Measurements from ENCODE around the gene DUXB.
A peak's percentile ranks its signal among the peaks of the same experiment; 100 is the strongest.

DUXB gene, protein sequence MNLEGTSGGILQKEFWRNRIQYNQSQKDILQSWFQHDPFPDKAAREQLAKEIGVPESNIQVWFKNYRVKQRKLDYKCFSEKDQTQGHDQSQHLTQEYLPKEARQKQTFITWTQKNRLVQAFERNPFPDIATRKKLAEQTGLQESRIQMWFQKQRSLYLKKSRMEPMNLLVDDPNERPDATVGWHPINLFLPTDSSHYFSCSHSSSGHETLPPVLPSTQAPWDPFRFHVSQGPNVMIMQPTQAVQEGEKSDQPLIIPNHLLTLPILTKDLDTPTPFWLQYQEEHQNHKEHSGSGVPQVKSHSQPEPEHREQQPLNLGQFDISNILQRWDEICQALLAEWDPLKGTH

DNA sequence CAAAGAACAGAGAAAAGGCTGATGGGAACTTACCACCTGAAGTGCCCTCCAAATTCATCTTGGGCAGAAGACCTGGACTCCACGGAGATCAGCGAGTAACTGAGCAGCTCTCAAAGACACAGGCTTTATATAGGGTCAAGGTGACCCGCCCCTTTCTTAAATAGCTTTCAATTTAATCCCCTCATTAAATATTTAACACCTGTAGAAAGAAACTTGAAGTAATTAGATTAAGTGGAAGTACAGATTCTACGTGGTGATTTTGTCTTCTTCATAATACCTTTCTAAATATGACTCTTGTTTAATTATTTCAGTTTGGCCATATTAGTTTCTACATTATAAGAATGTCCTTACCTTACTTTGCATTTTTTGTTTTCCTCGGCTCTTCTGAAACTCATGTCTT is at the start of gene DUXB:
DUXB (minus strand) TSS at position 101 of the 400 bp plus-strand sequence; CDS start at position 58, 43 bp downstream.
- DNase-seq (ENCODE audit: low spot score) = no peak

DNA sequence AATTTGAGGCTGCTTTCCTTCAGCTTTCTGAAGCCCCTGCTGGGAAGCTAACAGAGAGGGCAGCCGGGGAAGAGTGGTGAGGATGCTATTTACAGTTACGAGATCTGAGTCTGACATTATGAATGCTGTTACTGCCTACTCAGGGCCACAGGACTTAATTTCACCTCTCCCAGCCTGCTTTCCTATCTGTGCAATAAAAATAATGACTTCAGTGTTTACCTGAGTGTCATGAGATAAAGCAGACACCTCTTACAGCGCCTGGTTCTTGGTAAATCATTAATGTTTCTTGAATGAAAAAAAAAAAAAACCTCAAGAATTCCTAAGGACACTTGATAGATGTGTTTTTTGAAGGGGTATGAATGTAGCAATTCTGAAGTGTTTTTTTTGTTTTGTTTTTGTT is 49.3 kb upstream of the DUXB start:
- no peak for DNase-seq (ENCODE audit: low spot score)

DNA sequence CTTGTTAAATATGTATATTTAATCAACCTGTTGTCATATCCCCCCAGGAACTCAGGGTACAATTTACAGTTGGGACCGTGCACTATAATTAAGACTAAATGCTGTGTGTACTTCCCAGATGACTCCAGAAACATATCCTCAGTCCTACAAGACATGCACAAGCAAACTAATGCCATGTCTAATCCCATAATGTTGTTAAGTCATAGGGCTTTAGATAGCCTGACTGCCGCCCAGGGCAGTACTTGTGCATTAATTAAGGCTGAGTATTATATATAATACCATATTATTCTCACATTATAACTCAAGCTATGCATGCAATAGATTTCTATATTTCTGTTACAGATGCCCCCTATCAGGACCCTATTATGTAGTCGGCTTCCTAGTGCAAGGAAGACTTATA is 45.1 kb upstream of the DUXB start:
- DNase-seq (ENCODE audit: low spot score) = no peak

DNA sequence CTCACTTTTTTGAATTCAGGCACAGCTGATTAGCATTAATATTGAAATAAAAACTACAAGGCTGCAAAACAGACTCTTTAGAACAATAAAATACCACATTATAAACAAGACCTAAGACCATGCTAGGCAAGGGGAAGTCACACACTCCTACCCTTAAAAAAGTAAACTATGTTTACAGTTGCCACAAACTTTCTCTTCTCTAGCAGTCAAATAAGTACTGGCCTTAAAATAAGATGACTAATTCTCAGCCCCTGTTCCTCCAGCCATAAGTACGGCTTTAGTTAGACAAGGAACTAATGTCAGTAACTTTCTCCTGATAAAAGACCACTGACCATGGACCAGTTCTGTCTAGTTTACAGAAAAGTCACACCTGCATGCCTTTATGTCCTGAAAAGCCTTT is 44.6 kb upstream of the DUXB start:
- no peak for DNase-seq (ENCODE audit: low spot score)

DNA sequence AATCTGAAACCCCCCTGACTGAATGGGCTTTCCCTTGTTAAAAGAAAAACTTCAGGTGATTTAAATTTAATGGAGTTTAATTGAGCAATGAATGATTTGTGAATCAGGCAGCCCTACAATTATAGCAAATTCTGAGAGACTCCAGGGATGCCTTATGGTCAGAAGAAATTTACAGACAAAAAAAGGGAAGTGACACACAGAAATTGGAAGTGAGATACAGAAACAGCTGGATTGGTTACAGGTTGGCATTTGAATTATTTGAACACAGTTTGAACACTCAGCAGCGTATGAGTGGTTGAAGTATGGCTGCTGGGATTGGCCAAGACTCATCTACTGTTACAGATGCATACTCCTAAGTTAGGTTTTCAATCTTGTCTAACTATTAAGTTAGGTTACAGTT is 44.0 kb upstream of the DUXB start:
- DNase-seq (ENCODE audit: low spot score) = no peak

DNA sequence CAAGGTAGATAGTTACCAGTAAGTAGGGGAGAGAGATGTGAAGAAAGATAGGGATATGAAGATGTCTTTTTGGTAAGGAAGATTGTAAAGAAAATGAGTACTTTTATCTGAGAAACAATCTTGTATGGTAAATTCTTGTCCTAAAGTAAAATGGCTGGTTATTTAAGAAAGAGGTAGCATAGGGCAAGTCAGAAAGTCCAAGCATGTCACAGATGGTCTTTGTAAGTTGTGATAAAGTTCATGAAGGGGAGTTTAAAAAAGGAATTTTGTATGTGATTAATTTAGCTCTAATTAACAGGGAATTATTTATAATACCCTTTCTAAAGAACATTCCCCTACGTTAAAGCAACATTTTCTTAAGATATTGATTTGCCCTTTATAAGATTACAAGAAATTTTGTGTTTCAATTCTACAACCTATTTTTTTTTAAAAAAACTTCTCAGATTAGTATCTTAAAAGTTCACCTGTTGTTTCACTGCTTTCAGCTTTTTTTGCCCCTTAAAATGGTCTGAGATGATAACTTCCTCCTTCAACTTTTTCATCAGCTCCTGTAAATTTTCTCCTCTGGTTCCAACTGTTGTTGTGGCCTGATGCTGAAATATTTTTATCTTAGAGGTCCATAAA is 41.3 kb upstream of the DUXB start:
- DNase-seq (ENCODE audit: low spot score) = no peak

DNA sequence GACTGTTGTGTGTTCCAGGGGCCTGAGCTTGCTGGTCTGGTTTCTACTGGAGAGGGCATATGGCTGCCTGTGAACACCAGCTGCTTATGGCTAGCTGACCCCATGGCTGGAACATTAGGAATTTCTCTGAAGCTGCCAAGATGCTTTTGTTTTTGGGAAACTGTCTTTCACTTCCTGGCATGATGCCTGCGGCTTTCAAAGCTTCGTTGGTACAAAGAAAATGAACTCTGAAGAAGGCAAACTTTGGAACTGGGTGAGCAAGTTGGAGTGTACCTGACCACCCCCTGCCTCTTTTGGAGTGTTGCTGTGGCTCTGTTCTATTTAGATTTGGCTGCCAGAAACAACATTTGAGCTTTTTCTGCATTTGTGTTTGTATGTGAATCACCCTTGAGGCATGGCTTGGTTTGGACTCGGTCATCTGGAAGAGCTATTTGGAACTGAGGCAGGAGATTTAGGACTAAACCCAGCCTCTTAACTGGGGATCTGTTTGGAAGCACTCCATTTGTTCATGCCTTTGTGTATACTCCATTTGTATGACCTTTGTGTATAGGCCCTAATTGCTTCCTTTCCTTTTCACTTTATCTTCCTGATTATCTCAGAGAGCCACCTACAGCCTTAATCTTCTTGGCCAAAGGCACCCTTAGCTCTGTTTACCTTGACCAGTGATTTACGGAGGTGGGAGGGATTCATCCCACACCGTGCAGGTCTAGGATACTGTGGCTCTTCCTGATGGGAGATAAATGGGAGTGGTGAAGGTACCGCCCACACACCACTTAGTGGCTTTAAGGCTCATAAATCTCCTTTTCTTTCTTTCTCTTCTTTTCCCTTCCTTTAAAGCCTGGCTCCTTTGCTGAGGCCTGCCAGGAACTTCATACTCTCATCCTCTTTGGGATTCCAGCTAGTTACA is 32.3 kb upstream of the DUXB start:
- DNase-seq (ENCODE audit: low spot score) = peak; percentile 80

DNA sequence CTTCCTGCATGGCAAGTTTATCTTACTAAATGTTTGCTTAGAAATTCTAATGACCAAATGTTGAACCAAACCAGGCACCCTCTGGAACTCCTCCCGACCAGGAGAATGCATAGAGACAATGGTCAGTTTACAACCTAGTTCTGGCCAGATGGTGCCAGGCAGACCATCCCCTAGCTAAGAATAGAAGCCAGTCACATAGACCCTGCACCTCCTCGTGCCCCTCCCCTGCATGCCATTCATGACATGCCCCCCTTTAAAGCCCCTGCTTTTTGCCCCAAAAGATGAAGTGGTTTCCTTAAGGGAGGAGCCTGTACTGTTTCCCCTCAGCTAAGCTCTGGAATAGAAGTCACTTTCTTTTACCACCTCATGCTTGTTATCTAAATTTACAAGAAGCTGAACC is 31.6 kb upstream of the DUXB start:
- DNase-seq (ENCODE audit: low spot score) = no peak

DNA sequence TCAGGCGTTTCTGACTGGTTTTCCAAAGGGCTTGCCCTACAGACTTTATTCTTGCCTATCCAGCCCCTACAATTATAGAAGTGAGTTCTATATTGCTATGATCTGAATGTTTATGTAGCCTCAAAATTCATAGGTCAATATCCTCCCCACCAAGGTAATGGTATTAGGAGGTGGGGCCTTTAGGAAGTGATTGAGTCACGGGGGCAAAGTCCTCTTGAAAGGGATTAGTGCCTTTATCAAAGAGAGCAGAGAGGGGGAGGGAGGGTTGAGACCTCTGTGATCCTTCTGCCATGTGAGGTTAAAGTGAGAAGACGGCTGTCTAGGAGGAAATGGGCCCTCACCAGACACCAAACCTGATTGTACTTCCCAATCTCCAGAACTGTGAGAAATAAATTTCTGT is 26.0 kb upstream of the DUXB start:
- DNase-seq (ENCODE audit: low spot score) = no peak

DNA sequence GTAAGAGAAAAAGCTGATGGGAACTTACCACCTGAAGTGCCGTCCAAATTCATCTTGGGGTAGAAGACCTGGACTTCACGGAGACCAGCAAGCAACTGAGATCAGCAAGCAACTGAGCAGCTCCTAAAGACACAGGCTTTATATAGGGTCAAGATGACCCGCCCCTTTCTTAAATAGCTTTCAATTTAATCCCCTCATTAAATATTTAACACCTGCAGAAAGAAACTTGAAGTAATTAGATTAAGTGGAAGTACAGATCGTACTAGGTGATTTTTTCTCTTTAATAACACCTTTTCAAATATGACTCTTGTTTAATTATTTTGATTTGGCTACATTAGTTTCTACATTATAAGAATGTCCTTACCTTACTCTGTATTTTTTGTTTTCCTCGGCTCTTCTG is 25.1 kb upstream of the DUXB start, which contains the start of gene CPHXL:
CPHXL (minus strand) TSS at position 101 of the 400 bp plus-strand sequence; CDS start at position 53, 48 bp downstream.
- no peak for DNase-seq (ENCODE audit: low spot score)

DNA sequence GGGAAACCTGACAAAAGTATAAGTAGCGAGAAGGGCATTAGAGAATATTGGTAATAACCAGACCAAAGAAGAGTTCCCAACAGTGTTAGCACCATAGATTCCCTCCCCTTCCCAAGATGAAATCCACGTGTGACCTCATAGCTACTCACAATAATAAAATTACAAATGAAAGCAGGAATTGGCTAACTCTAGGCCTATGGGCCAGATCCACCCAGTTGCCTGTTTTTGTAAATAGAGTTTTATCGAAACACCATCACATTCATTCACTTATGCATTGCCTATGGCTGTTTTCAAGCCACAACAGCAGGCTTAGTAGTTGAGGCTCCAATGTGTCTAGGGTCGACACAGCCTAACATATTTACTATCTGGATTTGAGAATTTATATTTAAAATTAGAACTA is 17.2 kb upstream of the DUXB start:
- DNase-seq (ENCODE audit: low spot score) = no peak

DNA sequence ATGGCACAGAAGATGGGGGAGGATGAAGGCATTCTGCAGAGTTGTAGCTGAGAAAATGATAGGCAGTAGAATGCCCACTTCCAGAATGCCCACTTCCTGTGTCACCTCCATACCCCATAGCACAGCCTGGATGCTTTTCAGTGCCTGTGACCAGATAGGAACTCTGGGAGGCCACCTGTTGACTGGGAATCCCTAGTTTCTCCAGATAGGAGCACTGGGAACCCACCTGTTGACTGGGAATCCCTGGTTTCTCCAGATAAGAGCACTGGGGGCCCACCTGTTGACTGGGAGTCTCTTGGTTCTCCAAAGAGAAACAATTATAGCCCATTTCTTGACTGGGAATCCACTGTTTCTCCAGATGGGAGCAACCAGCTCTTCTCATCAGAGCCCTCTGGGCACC is 13.4 kb upstream of the DUXB start:
- no peak for DNase-seq (ENCODE audit: low spot score)

DNA sequence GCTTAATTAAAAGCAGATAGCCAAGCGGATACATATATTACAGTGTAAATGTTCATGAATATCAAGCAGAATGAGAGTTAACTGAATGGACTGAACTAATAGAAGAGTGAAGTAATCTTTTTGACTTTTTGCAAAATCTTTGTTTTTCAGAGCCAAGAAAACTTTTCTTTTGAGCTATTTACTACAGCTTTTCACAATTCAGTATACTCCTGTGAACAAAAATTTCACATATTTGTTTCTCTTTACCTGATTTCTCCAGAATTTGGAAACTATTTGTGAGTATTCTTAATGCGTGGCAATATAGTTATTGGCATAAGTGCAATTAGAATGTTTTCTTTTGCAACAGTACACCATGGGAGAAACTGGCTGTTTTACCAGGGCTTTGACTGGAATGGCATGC is 9.1 kb upstream of the DUXB start:
- DNase-seq (ENCODE audit: low spot score) = no peak

DNA sequence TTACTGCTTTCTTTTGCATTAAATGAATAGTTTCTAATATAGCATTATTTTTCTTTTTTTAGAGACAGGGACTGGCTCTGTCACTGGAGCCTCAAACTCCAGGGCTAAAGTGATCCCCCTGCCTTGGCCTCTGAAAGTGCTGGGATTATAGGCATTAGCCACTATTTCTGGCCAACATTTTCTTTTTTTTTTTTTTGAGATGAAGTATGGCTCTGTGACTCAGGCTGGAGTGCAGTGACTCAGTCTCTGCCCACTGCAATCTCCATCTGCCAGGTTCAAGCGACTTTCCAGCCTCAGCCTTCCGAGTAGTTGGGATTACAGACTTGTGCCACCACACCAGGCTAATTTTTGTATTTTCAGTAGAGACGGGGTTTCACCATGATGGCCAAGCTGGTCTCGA is 2.0 kb upstream of the DUXB start:
- DNase-seq (ENCODE audit: low spot score) = no peak

DNA sequence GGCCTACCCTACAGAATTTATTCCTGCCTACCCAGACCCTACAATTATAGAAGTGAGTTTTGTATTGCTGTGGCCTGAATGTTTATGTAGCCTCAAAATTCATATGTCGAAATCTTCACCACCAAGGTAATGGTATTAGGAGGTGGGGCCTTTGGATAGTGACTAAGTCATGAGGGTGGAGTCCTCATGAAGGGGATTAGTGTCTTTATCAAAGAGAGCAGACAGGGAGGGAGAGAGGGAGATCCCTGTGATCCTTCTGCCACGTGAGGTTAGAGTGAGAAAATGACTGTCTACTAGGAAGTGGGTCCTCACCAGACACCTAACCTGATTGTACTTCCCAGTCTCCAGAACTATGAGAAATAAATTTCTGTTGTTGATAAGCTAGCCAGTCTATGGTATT is 981 bp upstream of the DUXB start:
- no peak for DNase-seq (ENCODE audit: low spot score)

DNA sequence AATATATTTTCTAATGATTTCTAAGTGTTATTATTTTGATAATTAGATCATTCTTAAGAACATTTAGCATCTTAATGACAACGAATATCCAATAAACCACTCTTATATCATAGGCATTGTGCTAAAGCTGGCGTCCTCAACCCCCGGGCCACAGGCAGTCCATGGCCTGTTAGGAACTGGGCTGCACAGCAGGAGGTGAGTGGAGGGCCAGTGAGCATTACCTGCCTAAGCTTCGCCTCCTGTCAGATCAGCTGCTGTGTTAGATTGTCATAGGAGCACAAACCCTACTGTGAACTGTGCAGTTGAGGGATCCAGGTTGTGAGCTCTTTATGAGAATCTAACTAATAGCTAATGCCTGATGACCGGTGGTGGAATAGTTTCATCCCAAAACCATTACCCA is 3.7 kb downstream of the DUXB start:
- DNase-seq (ENCODE audit: low spot score) = no peak

DNA sequence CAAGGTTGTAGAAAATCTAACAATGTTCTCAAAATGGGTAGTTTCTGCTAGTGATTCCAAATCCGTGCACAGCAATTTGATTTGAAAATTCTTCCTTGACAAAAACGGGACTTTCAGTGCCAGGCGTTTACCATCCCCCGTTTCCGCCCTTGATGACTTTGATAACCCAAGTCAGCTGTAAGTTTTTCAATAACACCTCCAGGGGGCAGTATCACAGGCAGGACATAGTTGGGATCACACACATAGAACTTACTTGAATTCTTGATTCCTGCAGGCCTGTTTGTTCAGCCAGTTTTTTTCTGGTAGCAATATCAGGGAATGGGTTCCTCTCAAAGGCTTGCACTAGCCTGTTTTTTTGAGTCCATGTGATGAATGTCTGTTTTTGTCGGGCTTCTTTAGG is 5.6 kb downstream of the DUXB start:
- no peak for DNase-seq (ENCODE audit: low spot score)

DNA sequence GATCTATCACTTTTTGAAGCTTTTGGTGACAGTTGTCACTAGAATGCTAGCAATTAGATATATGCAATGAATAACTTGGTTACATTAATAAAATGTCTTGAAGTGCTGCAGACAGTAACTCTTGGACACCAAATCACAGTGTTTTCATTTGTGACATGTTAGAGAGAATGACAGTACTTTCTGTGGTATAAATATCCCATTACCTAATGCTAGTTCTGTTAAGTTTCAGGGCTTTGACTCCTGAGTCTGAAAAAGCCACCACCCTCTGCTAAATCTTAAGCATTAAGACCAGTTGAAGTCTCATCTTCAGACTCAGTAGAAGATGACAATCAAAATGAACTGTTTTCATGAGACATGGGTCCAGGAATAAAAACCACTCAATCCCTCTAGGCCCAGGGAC is 13.9 kb downstream of the DUXB start:
- DNase-seq (ENCODE audit: low spot score) = no peak

DNA sequence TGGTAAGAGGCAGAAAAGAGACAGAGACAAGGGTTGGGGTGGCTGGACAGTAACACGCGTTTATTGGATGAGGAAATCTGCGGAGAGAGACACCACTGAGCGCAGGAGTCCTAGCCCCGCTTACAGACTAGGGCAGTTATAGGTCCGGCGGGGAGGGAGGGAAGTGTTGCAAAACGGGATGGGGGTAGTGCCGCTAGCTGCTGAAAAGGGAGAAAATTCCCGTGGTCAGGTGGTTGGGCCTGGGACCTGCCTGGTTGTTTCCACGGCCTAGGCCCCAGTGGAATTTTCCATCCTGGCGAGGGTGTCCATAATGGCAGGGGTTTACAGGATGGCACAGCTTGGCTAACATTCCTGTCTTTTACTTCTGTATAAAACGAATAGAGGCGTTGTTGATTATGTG is 19.0 kb downstream of the DUXB start:
- no peak for DNase-seq (ENCODE audit: low spot score)

DNA sequence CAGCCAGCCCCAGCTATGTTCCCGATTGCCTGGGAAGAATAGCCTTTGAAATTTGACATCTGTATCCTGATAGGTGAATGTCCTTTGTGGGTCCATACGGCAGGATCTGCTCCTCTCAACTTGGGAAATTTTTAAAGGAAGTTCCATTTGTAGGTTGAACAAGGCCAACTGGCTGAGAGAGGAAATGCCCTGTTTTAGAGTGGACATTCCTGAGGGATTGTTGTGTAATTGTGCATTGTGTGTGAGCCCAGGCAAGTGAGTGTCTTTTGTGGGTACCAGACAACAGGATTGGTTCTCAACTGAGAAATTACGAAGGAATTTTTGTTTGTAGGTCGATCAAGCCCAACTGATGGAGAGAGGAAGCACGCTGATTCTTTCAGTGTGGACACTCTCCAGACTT is 21.9 kb downstream of the DUXB start:
- DNase-seq (ENCODE audit: low spot score) = no peak

DNA sequence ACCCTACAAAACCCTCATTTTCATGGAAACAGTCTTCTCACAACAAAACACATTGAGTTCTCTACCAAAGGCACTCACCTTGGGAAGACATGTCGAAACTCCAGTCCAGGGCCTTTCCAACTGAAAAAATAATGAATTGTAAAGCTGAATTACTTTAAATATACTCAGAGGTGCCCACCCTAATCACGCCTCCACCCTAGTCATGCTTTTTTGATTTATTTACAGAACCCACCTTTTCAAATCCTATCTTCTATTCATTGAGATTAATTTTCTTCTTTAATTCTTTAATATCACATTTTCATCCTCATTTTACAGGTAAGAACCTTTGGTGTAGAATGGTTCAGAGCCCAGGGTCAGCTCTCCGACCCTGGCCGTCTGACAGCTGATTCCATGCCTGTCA is 24.4 kb downstream of the DUXB start, which contains the start of gene CPHXL2:
CPHXL2 (minus strand) TSS at position 101 of the 400 bp plus-strand sequence; CDS start at position 91, 10 bp downstream.
- no peak for DNase-seq (ENCODE audit: low spot score)

DNA sequence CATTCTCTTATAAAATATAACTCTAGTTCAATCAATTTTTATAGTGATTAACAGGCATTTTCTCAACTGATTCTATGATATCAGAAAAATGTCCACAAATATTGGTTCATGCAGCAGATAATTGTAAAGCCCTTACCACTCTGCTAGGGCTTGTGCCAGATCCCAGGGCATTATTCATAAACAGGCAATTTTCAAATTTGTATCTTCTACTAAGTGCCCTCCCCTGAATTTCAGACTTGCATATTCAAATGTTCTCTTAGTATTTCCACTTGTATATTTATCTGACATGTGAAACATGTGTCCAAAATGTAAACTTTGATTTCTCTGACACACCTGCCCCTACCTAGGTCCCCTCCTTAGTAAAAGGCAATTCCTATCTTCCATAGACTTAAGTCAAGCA is 33.8 kb downstream of the DUXB start:
- no peak for DNase-seq (ENCODE audit: low spot score)
